HG03571 (cell line): ENCODE measurements around the gene BHLHE41.

Source experiments
- ATAC-seq: cut with Tn5 transposase; IDR thresholded peaks from one replicate; pipeline ENCODE4 v1.9.1; 2021; ENCODE audit not compliant: unreplicated experiment

The BHLHE41 gene

DNA sequence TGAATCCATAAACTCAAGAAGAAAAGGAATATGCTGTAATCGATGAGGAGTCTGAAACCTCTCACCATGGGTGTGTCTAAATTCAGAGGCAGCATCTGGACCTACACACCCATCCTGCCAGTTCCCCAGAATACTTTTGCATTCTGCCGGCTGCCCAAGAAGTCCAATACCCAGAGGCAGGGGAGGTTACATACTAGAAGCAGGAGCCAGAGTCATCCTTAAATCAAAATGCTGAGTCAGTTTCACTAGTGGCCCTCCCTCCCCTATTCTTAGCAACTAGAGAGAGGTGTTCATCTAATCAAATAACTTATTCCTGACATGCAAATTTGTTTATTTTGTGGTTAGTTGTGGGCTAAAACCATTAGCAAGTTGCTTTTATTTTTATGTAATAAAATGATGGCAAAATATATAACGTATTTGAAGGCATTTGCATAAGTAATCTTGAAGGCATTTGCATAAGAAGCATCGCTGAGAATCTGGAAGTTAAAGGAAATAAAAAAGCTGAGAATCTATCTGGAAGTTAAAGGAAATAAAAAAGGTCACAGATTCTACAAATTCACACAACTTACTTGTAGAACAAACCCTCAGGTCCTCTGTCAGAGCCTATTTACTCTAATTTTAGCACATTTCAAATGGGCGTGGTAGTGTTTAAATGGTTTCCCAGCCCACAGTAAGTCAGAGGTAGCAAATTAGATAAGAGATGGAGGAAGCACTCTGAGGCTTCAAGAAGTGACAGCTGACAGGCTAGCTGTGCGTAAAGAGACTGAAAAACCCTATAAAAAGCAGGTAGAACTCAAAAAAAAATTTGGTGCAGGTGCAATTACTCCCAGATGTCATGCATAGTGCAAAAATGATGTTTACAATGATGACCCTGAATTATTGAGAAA is 7.8 kb downstream of the BHLHE41 start:
- no peak for ATAC-seq

- no peak for ATAC-seq
These were observed 10.0 kb downstream of the BHLHE41 start for GRCh38 chr12:26114720-26115401.

GRCh38 chr12:26113853-26114719 is 10.8 kb downstream of the BHLHE41 start:
- peak; percentile 71 for ATAC-seq

- ATAC-seq = no peak
These were observed 11.6 kb downstream of the BHLHE41 start for GRCh38 chr12:26113181-26113654.

GRCh38 chr12:26112703-26113147 is 12.1 kb downstream of the BHLHE41 start:
- ATAC-seq = no peak

- no peak for ATAC-seq
These were observed 12.6 kb downstream of the BHLHE41 start for GRCh38 chr12:26112232-26112631.

GRCh38 chr12:26109343-26109881 is 15.4 kb downstream of the BHLHE41 start:
- ATAC-seq = no peak

GRCh38 chr12:26108915-26109314 is 15.9 kb downstream of the BHLHE41 start:
- no peak for ATAC-seq

DNA sequence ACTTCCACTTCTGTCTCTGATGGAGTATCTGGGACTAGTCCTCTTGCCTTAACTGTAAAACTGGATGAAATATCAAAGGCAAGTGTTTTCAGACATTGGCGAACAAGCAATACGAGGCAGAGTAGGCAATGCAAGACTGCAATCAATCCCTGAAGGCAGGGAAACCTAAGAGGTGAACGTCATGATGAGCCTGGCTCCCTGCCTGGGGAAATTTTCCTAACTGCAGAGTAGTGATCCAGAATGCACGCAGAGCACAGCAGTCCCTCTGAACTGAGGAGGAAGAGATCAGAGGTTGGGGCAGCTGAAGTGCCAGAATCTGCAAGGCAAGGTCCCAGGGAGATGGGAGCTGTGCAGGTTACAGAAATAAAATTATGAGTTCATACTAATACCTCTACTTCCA is 18.5 kb downstream of the BHLHE41 start:
- ATAC-seq = no peak

DNA sequence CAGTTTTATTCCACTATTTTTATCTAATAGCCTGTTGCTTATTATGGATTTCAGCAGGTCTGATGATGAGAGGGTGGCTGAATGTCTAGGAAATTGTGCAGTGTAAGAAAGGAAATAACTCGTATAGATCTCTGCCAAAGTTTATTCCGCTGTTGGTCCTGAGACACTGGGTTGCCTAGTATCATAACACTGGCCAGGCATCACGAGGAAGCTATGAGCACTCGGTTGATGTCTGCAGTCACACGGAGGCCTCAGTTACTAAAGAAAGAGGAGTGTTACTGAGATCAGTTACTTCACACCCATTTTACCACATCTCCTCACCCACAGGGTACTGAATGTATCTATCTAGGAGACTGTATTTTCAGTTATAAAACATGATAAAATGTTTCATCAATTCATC is 21.9 kb downstream of the BHLHE41 start:
- no peak for ATAC-seq

GRCh38 chr12:26101763-26102162 is 23.1 kb downstream of the BHLHE41 start:
- no peak for ATAC-seq

DNA sequence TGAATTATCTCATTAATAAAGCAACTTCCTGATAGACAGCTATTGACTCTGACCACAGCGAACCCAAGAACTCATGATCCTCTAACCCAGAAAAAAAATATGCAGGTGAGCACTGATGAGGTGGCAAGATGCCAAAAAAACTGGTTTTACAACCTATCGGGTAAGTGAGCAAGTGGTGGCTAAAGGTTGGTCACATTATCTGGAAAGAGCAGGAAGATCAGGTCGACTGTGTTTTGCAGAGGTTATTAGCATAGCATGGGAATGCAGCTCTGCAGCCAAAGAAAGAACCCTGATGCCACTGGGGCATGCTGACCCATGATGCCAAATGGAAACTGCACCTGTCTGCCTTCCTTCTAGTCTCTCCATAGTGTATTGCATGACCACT is 23.5 kb downstream of the BHLHE41 start:
- no peak for ATAC-seq

GRCh38 chr12:26100666-26101349 is 24.0 kb downstream of the BHLHE41 start:
- ATAC-seq = no peak

DNA sequence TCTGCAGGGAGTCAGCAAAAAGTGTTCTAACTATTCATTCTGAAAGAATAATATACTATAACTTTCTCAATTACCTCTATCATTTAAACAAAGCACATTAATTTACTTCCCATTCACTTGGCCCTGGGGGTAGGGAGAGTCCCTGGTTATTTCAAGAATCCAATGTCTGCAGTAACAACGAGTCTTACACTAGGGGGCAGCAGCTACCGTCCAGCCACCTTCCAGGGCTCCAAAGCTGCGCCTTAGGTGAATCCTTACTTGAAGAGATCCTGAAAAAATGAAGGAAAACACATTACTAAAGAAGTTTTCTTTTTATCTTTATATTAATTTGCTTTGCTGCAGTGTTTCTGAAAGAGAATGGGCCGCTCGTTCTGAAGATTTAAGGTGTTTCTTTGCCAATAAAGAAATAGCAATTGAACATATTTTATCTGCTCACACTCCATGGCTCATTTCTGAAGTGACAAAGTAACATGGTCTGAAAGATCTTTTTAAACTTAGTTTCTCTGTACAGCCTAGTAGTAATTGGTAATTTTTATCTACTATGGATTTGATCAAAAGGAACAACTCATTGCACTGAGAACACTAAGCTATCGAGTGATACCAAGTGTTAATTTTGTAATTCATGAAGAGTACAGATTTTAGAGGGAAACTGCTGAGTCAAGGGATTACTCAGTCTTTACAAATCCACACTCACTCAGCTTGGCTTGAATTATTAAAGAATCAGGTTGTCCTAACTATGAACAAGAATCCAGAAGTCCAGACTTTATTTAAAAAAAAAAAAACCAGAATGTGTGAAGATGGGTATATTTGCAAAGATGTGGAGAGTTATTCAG is 27.6 kb downstream of the BHLHE41 start:
- ATAC-seq = peak; percentile 92

GRCh38 chr12:26096036-26096435 is 28.8 kb downstream of the BHLHE41 start:
- ATAC-seq = no peak

DNA sequence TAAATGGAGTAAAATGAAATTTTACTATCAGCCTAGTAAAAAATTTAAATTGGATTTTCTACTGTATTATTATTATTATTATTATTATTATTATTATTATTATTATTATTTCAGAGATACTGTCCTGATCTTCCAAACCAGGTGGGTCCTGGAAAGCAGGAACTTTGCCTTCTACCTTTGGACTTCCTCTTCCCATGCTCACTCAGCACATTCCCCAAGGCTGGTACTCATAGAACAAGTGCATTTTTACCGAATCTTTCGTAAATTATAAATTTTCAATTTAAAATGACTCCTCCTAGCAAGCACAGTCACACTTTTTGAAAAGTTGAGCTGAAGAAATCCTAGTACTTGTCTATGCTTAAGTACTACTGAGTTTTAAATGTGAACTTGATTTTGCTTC is 29.7 kb downstream of the BHLHE41 start:
- no peak for ATAC-seq

DNA sequence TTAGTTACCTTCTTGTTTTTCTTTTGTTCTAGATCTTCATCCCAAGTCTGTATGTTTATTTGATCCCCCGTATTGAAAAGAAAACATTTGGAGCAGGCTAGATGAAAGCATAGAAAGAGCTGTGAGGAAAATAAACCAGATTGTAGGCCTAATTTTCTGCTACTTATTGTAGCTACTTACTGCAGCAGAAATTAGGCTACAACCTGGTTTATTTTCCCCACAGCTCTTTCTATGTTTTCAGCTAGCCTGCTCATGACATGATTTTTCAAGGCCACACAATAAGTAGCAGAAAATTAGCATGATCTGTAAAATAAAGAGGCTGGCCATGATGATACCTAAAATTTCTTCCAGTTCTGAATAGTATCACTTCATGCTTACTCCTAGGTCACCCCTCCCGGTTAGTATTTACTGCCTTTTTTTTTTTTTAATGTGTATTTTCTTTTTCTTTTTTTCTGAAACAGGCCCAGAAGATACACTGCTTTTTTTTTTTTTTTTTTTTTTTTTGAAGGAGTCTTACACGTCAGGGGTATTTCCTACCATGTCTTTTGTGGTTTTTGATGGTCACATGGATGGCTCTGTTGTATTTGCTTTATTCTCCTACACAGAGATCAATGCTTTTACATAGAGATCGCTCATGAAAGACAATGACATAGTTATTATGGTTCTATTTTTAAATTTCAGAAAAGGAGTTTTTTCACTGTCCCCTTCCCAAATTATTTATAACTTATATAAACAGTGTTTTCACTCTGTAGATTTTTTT is 32.3 kb downstream of the BHLHE41 start:
- ATAC-seq = no peak

DNA sequence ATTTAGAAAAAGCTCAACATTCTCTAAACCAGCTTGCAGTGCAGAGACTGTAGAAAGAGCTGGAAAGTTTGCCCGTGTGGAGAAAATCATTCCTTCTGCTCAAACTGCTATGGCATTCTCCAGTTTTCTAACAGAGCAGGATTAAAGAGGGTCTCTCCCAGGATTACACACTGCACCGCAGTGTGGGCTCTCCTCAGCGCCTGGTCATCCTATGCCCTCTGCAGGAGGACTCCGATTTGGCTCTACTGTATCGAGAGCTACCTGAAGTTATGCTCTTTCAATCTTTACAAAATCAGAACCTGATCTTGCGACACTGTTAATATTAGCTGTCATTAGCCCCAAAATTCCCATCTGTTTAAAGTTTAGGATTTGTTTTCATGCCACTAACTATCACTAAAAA is 33.0 kb downstream of the BHLHE41 start:
- no peak for ATAC-seq
